T-helper 22 cell (primary cell): ENCODE data around the gene LDLR.
"Not testable (repeated sequence)": the region's sequence is repeated elsewhere in the genome, so short reads cannot be mapped to it uniquely, and the experiment has no call there.

ENCODE experiments used
- DNase-seq: peaks from one replicate; pipeline ENCODE4 v3.0.0-alpha.2; 2020; ENCODE audit warnings: low read depth

Gene LDLR

DNA sequence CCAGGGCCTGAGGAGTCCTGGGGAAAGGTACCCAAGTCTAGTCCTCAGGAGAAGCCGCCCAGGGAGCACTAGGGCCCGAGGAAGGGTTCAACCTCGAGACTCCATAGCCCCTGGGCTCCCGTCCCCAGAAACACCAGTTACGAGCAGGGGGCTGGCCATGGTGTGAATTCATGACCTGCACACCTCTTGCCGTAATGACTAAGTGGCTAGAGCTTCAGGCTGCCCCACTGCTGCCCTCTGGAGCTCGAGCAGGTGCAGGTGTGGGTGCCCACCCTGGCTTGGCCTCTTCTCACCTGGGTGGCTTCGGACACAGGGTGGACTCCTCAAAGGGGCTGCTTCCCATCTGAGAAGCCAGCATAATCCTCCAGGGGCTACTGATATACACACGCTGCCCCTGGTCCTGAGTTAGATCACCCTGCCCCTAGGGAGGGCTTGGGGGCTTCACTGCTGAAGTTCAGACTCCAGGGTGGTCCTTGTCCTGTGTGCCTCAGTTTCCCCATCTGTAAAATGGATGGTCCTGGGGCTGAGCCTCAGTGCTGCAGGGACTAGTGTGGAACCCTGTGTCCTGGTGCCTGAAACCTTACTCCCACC is 52.8 kb downstream of the LDLR start:
- no peak for DNase-seq

DNA sequence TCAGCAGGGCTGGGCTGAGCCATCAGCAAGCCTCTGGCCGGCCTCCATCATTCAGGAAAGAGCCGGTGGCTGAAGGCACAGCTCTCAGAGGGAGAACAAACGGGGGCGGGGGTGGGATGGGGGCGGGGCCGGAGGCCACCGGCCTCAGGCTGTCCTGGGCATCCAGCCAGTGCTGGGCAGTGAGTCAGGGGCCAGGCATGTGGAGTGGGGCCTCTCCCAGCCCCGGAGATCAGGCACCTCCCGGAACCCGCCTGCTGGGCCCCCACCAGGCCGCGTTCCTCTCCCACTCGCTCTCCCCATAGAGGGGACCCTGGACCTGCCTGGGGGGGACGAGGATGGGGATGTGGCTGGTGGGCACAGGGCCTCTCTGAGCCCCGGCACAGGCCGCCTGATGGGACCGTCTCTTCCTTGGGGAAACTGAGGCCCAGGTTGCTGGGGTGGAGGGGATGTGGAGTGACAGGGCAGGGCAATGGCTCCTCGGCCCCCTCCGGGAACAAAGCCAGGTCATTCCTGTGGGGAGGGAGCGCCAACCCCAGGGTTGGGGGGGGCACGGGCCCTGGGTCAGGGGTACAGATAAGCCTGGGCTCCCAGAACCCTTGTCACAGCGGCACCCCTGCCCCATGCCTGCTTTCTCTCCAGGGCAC is 53.4 kb downstream of the LDLR start:
- no peak for DNase-seq

- no peak for DNase-seq
Observed at GRCh38 chr19:11145536-11145924, 56.3 kb downstream of the LDLR start.

GRCh38 chr19:11148001-11148400 is 58.7 kb downstream of the LDLR start:
- DNase-seq = no peak

- no peak for DNase-seq
Observed at GRCh38 chr19:11151181-11151580, 61.9 kb downstream of the LDLR start.

- no peak for DNase-seq
Observed at GRCh38 chr19:11152318-11153062, 63.2 kb downstream of the LDLR start.

DNA sequence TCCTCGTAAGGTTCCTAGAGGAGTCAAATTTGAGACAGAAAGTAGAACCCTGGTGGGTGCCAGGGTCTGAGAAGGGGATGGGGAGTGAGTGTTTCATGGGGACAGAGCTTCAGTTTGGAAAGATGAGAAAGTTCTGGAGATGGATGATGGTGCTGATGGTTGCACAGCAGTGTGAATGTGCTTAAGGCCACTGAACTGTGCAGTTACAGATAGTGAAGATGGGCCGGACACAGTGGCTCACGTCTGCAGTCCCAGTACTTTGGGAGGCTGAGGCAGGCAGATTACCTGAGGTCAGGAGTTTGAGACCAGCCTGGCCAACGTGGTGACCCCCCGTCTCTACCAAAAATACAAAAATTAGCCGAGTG is 65.4 kb downstream of the LDLR start:
- no peak for DNase-seq

- peak; percentile 84 for DNase-seq
Observed at GRCh38 chr19:11155373-11156120, 66.3 kb downstream of the LDLR start, which contains the start of gene SPC24. Gene SPC24, minus strand, starts transcription at chr19:11155782. Its CDS starts 6 bp downstream, at chr19:11155776.

DNA sequence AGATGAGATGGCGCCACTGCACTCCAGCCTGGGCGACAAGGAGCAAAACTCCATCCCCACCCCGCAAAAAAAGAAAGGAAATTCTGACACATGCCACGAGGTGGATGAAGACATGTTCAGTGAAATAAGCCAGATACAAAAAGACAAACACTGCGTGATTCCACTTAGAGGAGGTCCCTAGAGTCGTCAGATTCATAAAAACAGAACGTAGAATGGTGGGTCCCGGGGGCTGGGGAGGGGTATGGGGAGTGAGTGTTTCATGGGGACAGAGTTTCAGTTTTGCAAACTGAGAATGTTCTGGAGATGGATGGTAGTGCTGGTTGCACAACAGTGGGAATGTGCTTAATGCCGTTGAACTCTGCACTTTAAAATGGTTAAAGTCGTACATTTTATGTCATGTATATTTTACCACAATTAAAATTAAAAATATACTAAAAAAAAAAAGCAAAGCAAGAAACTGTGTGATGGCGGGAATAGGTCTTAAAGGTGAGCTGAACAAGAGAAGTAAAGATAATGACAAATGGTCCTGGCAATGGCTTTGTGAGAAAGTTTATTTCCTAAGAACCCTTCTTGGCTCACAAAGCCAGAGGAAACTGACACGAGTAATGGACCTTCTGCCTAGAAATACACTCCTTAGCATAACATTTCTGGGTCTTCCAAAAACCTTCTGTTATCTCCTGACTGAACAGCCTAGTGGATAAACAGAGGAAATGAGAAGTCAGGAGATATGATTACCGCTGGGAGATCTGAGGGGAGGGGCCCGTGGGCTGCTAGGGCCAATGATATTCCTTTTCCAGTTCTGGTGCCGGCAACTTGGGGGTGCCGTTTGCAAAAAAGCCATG is 70.6 kb downstream of the LDLR start:
- DNase-seq = no peak

- not testable (repeated sequence) for DNase-seq
Observed at GRCh38 chr19:11160440-11160768, 71.1 kb downstream of the LDLR start.

DNA sequence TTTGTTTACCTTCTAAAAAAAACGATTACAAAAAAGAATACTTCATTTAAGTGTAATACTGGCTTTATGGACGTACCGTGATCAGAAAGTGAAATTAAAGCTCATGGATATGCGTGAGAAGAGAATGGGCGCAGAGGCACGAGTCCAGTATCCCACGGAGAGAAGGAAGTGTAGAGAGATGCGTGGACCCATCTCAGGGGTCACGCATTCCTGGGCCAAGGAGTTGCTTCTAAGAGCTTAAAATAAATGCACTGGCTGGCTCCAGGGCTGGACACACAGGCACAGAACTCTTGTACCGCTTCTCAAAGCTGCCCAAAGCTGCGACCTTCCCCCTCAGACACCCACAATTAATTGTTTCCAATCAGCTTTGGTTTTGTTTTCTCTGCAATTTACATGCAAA is 75.0 kb downstream of the LDLR start:
- no peak for DNase-seq

DNA sequence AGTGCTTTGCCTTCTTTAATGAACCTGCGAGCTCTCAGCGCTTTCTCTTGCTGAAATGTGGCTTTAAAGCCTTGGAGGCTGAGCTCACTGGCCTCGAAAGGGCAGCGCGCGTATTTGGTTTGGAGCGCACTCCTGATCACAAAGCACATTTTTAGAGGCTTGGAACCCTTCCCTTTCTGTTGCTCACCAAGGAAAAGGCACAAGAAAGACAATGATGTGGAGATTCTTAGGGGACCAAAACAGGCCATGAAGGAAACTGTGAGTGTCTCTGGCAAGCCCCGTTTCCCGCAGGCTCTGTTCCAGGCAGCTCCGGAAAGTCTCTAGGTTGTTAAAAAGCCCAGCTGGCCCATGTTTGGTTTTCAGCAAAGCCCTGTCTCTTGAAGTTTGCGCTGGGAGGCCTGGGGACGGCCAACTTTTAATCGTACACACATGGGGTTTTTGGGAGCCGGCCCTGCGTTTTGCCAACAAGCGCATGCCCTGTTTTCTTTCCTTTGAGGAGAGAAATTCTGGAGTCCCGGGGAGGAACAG is 75.7 kb downstream of the LDLR start:
- no peak for DNase-seq

DNA sequence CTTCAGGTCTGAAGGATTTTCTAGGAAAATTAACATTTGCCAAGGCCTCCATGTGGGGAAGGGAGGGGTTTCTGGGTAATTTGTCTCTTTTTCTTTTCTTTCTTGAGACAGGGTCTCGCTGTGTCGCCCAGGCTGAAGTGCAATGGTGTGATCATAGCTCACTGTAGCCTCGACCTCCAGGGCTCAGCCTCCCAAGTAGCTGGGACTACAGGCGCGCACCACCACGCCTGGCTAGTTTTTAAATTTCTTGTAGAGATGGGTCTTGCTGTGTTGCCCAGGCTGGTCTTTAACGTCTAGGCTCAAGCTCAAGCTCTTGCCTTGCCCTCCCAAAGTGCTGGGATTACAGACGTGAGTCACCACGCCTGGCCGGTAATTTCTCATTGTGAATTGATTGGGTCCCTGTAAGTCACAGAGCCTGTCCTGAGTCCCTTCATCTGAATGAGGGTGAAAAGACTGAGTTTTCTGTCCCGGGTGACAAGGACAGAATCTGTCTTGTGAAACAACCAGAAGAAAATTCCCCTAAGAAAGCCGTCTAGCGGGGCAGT is 76.3 kb downstream of the LDLR start:
- no peak for DNase-seq

GRCh38 chr19:11166281-11167142 is 77.2 kb downstream of the LDLR start:
- DNase-seq = no peak

- DNase-seq = no peak
Observed at GRCh38 chr19:11168568-11168967, 79.3 kb downstream of the LDLR start.

GRCh38 chr19:11169896-11170678 is 80.8 kb downstream of the LDLR start:
- DNase-seq = no peak

DNA sequence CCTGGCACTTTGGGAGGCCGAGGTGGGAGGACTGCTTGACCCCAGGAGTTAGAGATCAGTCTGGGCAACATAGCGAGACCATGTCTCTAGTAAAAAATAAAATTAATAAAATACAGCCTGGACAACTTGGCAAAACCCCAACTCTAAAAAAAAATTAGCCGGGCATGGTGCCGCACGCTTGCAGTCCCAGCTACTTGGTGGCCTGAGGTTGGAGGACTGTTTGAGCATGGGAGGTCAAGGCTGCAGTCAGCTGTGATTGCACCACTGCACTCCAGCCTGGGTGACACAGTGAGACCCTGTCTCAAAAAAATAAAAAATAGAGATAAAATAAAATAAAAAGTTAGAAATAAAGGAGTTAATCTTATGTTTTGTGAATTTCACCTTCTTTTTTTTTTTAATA is 81.9 kb downstream of the LDLR start:
- DNase-seq = no peak

- no peak for DNase-seq
Observed at GRCh38 chr19:11172576-11172975, 83.3 kb downstream of the LDLR start.

DNA sequence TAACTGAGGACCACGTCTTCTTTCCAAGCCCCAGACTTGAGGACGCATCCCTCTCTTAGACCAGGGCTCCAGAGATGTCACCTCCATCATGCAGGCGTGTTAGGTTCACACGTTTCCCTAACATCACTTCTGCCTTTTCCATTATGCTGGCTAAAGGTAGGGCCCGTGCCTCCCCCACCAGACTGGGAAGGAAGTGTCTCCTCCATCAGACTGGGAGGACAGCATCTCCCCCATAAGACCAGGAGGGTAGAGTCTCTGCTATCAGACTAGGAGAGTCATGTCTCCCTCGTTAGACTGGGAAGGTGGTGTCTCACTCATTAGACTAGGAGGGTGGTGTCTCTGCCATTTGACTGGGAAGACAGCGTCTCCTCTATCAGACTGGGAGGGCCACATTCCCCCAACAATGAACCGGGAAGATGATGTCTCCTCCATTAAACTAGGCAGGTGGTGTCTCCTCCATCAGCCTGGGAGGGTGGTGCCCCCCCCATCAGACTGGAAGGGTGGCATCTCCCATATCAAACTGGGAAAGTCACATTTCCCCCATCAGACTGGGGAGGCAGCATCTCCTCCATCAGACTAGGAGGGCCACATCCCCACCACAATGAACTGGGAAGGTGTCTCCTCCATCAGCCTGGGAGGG is 84.4 kb downstream of the LDLR start:
- no peak for DNase-seq
